A673 (cell line): Measurements from ENCODE around the gene KIRREL3. TPM values are rescaled to one million over a fixed set of nuclear protein-coding genes. Genes with fewer than 3 reads are reported as not detected.

ENCODE experiments used
- BruUV-seq: library from RNA; stranded (reverse); fragments of 400-500 nt; replicated peaks from 2 replicates; lab custom pipeline; 2021; lab: Mats Ljungman, UMichigan
- CTCF ChIA-PET: fragments of 300-600 bp; sonication (Branson Sonifier 250); formaldehyde crosslinking; loops from one replicate; lab custom pipeline; 2022; ENCODE audit warnings: antibody characterized with exemption; lab: Charles Lee
- POLR2A ChIA-PET: fragments of 300-600 bp; sonication (Branson Sonifier 250); formaldehyde crosslinking; loops from one replicate; lab custom pipeline; 2022; ENCODE audit warnings: antibody characterized with exemption; ENCODE audit not compliant: low non-redundant PET; lab: Charles Lee
- DNase-seq: peaks from one replicate; pipeline ENCODE4 v3.0.0-alpha.2; 2015; ENCODE audit warnings: low spot score
- H3K27ac ChIP-seq: fragments of 200-600 bp; sonication (generic); 2 replicates; pipeline ENCODE4 v1.5.1; 2016; ENCODE audit warnings: mixed run types, low read depth, mild to moderate bottlenecking, mixed read lengths, antibody characterized with exemption, low read length; ENCODE audit not compliant: poor library complexity, severe bottlenecking
- H3K27me3 ChIP-seq: fragments of 200-600 bp; sonication (generic); replicated peaks from 2 replicates; pipeline ENCODE4 v1.6.1; 2017; ENCODE audit warnings: mixed run types, low read depth, mild to moderate bottlenecking, mixed read lengths, antibody characterized with exemption, low read length; ENCODE audit not compliant: insufficient read depth, poor library complexity
- H3K36me3 ChIP-seq: fragments of 200-600 bp; sonication (generic); 2 replicates; pipeline ENCODE4 v1.6.1; 2016; ENCODE audit warnings: mixed run types, mild to moderate bottlenecking, mixed read lengths, antibody characterized with exemption, low read length; ENCODE audit not compliant: insufficient read depth, poor library complexity, severe bottlenecking
- H3K4me1 ChIP-seq: fragments of 200-600 bp; sonication (generic); 2 replicates; pipeline ENCODE4 v1.6.1; 2017; ENCODE audit warnings: mixed run types, mild to moderate bottlenecking, mixed read lengths, antibody characterized with exemption, low read length; ENCODE audit not compliant: insufficient read depth, poor library complexity, severe bottlenecking
- H3K4me3 ChIP-seq: fragments of 200-600 bp; sonication (generic); 2 replicates; pipeline ENCODE4 v1.5.1; 2016; ENCODE audit warnings: low read depth, mixed run types, mild to moderate bottlenecking, mixed read lengths, low read length; ENCODE audit not compliant: poor library complexity, severe bottlenecking
- H3K9me3 ChIP-seq: fragments of 200-600 bp; sonication (generic); 2 replicates; pipeline ENCODE4 v1.6.1; 2016; ENCODE audit warnings: mixed run types, low read depth, mild to moderate bottlenecking, mixed read lengths, antibody characterized with exemption, low read length; ENCODE audit not compliant: poor library complexity, severe bottlenecking
- EZH2 ChIP-seq: fragments of 200-600 bp; sonication (generic); IDR thresholded peaks from 2 replicates; pipeline ENCODE4 v1.6.1; 2017; ENCODE audit warnings: borderline replicate concordance, low read depth, mild to moderate bottlenecking, mixed read lengths, antibody characterized with exemption, low read length; ENCODE audit not compliant: poor library complexity, severe bottlenecking
- intact Hi-C: fragments of 100-400 bp; cut with micrococcal nuclease; formaldehyde crosslinking; loops from one replicate; pipeline ENCODE4 v1.10.0; 2022; ENCODE audit not compliant: unreplicated experiment
- total RNA-seq: library from RNA; stranded (reverse); gene quantifications from 2 replicates; pipeline ENCODE4 v1.2.3, GENCODE V29; 2021
- TF ChIP-seq, protein P1 (sequence below): fragments of 300-800, 200-600 bp; sonication (generic); conservative IDR thresholded peaks from 2 replicates; pipeline ENCODE4 v1.5.1; 2017; ENCODE audit warnings: low read depth, mild to moderate bottlenecking, antibody characterized with exemption, low read length, moderate library complexity, mixed read lengths

Gene KIRREL3
- total RNA-seq, 1 experiment from 2014 or later = not detected

DNA sequence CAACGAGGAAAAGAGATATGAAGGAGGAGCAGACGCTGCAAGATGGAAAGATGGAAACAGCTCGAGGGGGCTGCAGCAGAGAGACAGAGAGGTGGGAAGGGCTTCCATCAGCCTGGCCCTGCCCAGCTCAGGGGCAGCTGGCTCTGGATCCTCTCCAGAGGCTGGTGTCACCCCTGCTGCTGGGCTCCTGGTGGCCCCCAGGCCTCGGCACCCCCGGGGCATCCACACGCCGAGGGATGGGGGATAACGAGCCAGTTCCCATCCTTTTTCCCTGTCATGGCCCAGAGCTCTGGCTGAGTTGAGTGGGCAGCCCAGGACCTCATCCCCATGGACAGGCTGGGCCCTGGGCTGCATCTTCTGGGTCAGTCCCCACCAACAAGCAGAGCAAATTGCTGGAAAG lies 542.8 kb downstream of the KIRREL3 start:
- Histone ChIP-seq H3K4me3 (no peak overlapping the region), H3K27ac (no peak overlapping the region), H3K4me1 (peaks cover 5% of the 10 kb centered on the region), H3K9me3 (no peaks in the 10 kb centered on the region), H3K27me3 (no peaks in the 10 kb centered on the region), H3K36me3 (no peaks in the 10 kb centered on the region)
- no TSS peak for BruUV-seq
- POLR2A ChIA-PET = no interaction called here
- no peak for DNase-seq
- CTCF ChIA-PET = no interaction called here
- intact Hi-C loops = no loop called here
- TF ChIP-seq, protein P1, sequence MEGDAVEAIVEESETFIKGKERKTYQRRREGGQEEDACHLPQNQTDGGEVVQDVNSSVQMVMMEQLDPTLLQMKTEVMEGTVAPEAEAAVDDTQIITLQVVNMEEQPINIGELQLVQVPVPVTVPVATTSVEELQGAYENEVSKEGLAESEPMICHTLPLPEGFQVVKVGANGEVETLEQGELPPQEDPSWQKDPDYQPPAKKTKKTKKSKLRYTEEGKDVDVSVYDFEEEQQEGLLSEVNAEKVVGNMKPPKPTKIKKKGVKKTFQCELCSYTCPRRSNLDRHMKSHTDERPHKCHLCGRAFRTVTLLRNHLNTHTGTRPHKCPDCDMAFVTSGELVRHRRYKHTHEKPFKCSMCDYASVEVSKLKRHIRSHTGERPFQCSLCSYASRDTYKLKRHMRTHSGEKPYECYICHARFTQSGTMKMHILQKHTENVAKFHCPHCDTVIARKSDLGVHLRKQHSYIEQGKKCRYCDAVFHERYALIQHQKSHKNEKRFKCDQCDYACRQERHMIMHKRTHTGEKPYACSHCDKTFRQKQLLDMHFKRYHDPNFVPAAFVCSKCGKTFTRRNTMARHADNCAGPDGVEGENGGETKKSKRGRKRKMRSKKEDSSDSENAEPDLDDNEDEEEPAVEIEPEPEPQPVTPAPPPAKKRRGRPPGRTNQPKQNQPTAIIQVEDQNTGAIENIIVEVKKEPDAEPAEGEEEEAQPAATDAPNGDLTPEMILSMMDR = no peak
- TF ChIP-seq EZH2 = no peak

DNA sequence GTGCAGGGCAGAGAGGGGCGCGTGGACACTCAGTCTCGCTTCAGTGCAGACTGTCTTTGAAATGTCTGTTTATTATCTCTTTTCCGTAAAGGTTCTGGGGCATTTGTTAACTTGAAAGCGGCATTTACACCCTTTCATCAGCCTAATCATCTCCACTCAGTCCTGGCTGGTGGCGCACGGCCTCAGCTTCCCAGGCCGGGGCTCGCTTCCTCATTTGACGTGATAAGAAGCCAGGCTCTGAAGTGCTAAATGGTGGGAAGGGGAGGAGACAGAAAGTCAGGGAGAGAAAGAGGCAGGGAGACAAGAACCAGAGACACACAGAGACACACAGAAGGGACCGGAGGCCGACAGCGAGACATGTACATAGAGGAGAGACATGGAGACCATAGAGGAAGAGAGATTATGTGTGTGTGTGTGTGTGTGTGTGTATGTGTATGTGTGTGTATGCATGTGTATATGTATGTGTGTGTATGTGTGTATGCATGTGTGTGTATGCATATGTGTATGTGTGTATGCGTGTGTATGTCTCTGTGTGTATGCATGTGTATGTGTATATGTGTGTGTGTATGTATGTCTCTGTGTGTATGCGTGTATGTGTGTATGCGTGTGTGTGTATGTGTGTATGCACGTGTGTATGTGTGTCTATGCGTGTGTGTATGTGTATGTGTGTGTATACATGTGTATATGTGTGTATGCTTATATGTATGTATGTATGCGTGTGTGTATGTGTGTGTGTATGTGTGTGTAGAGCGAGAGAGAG lies 543.6 kb downstream of the KIRREL3 start:
- H3K36me3 ChIP-seq = no peaks in the 10 kb centered on the region
- no peak overlapping the region for H3K4me3 ChIP-seq
- H3K27ac ChIP-seq = no peak overlapping the region
- no peaks in the 10 kb centered on the region for H3K9me3 ChIP-seq
- POLR2A ChIA-PET = no interaction called here
- H3K27me3 ChIP-seq = no peaks in the 10 kb centered on the region
- DNase-seq = no peak
- TF ChIP-seq EZH2 = no peak
- TF ChIP-seq, protein P1 = no peak
- peaks cover 5% of the 10 kb centered on the region for H3K4me1 ChIP-seq
- intact Hi-C loops = no loop called here
- no TSS peak for BruUV-seq
- CTCF ChIA-PET = no interaction called here

DNA sequence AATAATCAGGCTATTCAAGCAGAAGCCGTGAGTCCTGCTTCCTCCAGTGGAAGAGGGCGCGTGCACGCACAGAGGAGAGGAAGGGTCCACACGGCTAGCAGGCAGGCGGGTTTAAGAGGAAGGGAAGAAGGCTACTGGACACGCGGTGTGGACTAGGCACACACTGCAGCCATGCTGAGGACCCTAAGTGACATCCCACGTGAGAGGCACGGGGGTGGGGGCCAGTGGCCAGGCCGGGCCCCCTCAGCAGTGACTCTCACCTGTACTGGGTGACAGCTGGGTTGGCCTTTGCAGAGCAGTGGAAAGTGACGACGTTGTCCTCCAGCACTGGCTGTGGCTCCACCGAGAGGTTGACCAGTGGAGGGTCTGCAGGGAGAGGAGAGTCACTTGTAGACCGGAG lies 544.5 kb downstream of the KIRREL3 start:
- Histone ChIP-seq H3K4me3 (no peak overlapping the region), H3K27ac (no peak overlapping the region), H3K9me3 (no peaks in the 10 kb centered on the region), H3K4me1 (peaks cover 5% of the 10 kb centered on the region), H3K36me3 (no peaks in the 10 kb centered on the region), H3K27me3 (no peaks in the 10 kb centered on the region)
- CTCF ChIA-PET = no interaction called here
- POLR2A ChIA-PET = no interaction called here
- TF ChIP-seq EZH2 = no peak
- TF ChIP-seq, protein P1 = no peak
- intact Hi-C loops = no loop called here
- BruUV-seq = no TSS peak
- no peak for DNase-seq
